ENCODE results near the gene PNMA8B.
A peak's percentile ranks its signal among the peaks of the same experiment; 100 is the strongest.

DNA sequence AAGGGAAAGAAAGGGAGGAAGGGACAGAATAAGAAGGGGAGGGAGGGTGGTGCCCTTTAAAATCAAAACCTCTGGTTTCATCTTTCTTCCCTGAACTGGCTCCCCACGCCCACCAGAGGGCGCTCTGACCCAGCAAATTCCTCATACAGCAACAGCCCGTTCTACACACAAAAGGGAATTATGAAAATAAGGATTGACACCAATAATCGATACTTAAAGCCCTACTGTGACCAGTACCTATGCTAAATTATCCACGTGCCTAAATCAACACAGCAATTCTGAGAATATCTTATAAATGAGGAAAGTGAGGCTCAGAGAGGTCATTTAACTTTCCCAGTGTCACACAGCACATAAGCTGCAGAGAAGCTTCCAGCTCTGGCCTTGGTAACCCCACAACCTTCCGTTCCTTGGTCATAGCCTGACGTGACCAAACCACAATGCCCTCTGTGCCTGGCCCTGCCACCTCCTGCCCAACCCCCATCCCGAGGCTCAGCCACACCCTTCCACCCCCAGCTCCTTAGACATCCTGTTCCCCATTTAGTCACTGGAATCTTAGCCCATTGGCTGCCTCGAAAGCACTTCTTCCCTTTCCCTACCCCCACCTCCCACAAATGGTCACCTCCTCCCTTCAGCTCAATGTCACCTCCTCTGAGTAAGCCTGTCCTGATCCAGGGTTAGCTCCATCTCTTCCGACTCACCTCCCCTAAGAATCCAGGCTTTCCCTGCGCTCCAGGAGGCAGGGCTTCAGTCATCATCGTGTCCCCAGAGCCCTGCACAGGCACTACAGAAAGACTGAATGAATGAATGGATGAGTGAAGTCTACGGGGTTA lies 34.2 kb upstream of the PNMA8B start:
- TF ChIP-seq, protein P1, sequence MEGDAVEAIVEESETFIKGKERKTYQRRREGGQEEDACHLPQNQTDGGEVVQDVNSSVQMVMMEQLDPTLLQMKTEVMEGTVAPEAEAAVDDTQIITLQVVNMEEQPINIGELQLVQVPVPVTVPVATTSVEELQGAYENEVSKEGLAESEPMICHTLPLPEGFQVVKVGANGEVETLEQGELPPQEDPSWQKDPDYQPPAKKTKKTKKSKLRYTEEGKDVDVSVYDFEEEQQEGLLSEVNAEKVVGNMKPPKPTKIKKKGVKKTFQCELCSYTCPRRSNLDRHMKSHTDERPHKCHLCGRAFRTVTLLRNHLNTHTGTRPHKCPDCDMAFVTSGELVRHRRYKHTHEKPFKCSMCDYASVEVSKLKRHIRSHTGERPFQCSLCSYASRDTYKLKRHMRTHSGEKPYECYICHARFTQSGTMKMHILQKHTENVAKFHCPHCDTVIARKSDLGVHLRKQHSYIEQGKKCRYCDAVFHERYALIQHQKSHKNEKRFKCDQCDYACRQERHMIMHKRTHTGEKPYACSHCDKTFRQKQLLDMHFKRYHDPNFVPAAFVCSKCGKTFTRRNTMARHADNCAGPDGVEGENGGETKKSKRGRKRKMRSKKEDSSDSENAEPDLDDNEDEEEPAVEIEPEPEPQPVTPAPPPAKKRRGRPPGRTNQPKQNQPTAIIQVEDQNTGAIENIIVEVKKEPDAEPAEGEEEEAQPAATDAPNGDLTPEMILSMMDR (IDR thresholded peaks at IDR 0.05): peak; percentile 78 to 90 (median 84)
- peak; percentile 30 for TF ChIP-seq POLR2AphosphoS5 (IDR thresholded peaks at IDR 0.05)
